CD4-positive, alpha-beta T cell (primary cell): Measurements from ENCODE around the gene LLCFC1. TPM values are rescaled to one million over a fixed set of nuclear protein-coding genes. Genes with fewer than 3 reads are reported as not detected.

Experiments used
- ATAC-seq: fragments of 200-7000 bp; cut with Tn5 transposase; one replicate; pipeline ENCODE4 v1.10.0; 2022; ENCODE audit warnings: mild to moderate bottlenecking; ENCODE audit not compliant: poor library complexity
- CTCF ChIA-PET: fragments of 350-600 bp; sonication (Branson Sonifier 250); formaldehyde crosslinking; loops from one replicate; lab custom pipeline; 2021; ENCODE audit warnings: antibody characterized with exemption, inconsistent platforms; lab: Charles Lee
- POLR2A ChIA-PET: fragments of 350-600 bp; sonication (Branson Sonifier 250); formaldehyde crosslinking; loops from one replicate; lab custom pipeline; 2021; ENCODE audit warnings: antibody characterized with exemption, inconsistent platforms; lab: Charles Lee
- DNase-seq, 14 experiments: peaks; one replicate each; pipeline ENCODE4 v3.0.0-alpha.2; 2013 to 2020; ENCODE audit warnings: mixed read lengths in 2 of 14
- H3K27ac ChIP-seq, 2 donors: one replicate each; pipeline versions ENCODE4 v1.5.1 to v1.7.0; 2013; ENCODE audit warnings: low read length in 2 of 2, low read depth in 1 of 2, mild to moderate bottlenecking in 1 of 2
- H3K27me3 ChIP-seq, 2 experiments: 1 replicate in 1 of 2; 2 replicates in 1 of 2; pipeline versions ENCODE4 v1.6.1 to v1.7.0; 2013; ENCODE audit warnings: low read length in 2 of 2, control low read depth in 1 of 2, mild to moderate bottlenecking in 1 of 2, moderate library complexity in 1 of 2; ENCODE audit not compliant: insufficient read depth in 2 of 2, control insufficient read depth in 1 of 2
- H3K36me3 ChIP-seq: one replicate; pipeline ENCODE4 v1.6.1; 2013; ENCODE audit warnings: low read length, control low read depth; ENCODE audit not compliant: insufficient read depth
- H3K4me1 ChIP-seq: one replicate; pipeline ENCODE4 v1.6.1; 2013; ENCODE audit warnings: low read length, control low read depth; ENCODE audit not compliant: insufficient read depth
- H3K4me3 ChIP-seq: one replicate; pipeline ENCODE4 v1.5.1; 2013; ENCODE audit warnings: mild to moderate bottlenecking, low read length, moderate library complexity
- H3K9me3 ChIP-seq, 2 experiments: 1 replicate in 1 of 2; 2 replicates in 1 of 2; pipeline versions ENCODE4 v1.6.1 to v1.7.0; 2013; ENCODE audit warnings: low read length in 2 of 2, mild to moderate bottlenecking in 2 of 2, control low read depth in 1 of 2, moderate library complexity in 1 of 2; ENCODE audit not compliant: control insufficient read depth in 1 of 2, insufficient read depth in 1 of 2
- H3K27ac Mint-ChIP-seq: one replicate; pipeline ENCODE4 v1.8.0; 2020; ENCODE audit warnings: mixed read lengths
- H3K27me3 Mint-ChIP-seq: one replicate; pipeline ENCODE4 v1.8.0; 2021; ENCODE audit warnings: mixed read lengths
- H3K36me3 Mint-ChIP-seq: one replicate; pipeline ENCODE4 v1.8.0; 2021; ENCODE audit warnings: low read depth, mixed read lengths
- H3K4me1 Mint-ChIP-seq: one replicate; pipeline ENCODE4 v1.8.0; 2021; ENCODE audit warnings: low read depth, mixed read lengths
- H3K4me3 Mint-ChIP-seq: one replicate; pipeline ENCODE4 v1.8.0; 2020; ENCODE audit warnings: mild to moderate bottlenecking, mixed read lengths
- H3K9me3 Mint-ChIP-seq: one replicate; pipeline ENCODE4 v1.8.0; 2020; ENCODE audit warnings: mixed read lengths
- intact Hi-C, 2 experiments: fragments of 100-400 bp; cut with DNase I in 1 of 2; cut with micrococcal nuclease in 1 of 2; formaldehyde crosslinking; loops; one replicate each; pipeline versions ENCODE4 v1.15.1 to v1.9.0; 2023 to 2025; cut with DNase I, micrococcal nuclease
- total RNA-seq, 174 experiments: library from RNA in 2 of 174; stranded (reverse) in 2 of 174; gene quantifications; one replicate each; pipeline ENCODE4 v1.2.3 and lab custom pipeline; 2021 to 2026
- TF ChIP-seq, protein P1 (sequence below): fragments of 200-600 bp; IDR thresholded peaks from one replicate; pipeline ENCODE4 v1.8.0; 2022; ENCODE audit warnings: antibody characterized with exemption, mild to moderate bottlenecking

The LLCFC1 gene
- total RNA-seq, 2 experiments from 2014 or later, result not detected

DNA sequence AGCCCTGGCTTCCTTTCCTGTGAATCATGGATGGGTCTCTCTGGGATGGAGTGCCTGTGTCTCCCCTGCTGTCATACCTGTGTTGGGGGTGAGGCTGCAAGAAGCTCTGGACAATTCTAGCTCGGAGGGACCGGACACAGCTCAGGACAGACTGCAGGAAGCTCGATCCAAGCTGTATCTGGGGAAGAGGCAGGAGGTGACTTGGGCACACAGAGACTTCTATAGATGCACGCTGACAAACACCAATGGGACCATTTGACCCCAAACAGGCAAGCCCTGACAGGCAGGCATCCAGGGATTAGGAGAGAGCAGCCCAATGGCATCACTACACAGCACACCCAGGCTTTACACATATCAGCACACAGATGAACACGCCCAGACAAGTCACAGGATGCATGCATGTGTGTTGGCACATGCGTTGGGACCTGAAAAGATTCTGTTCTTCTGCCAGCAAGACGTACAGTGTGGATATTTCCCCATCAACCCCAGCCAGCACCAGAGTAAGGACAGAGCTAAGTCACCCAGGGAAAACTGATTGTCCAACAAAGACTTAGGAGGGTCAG, 4.5 kb downstream of the LLCFC1 start:
- Histone ChIP-seq H3K4me1 (no peaks in the 10 kb centered on the region), H3K27me3 (peaks cover 0 to 3% of the 10 kb centered on the region in 2 experiments), H3K9me3 (no peaks in the 10 kb centered on the region), H3K27ac (no peak overlapping the region), H3K4me3 (no peak overlapping the region), H3K36me3 (no peaks in the 10 kb centered on the region)
- CTCF ChIA-PET, result no interaction called here
- H3K36me3 Mint-ChIP-seq, result no peaks in the 10 kb centered on the region
- TF ChIP-seq, protein P1, sequence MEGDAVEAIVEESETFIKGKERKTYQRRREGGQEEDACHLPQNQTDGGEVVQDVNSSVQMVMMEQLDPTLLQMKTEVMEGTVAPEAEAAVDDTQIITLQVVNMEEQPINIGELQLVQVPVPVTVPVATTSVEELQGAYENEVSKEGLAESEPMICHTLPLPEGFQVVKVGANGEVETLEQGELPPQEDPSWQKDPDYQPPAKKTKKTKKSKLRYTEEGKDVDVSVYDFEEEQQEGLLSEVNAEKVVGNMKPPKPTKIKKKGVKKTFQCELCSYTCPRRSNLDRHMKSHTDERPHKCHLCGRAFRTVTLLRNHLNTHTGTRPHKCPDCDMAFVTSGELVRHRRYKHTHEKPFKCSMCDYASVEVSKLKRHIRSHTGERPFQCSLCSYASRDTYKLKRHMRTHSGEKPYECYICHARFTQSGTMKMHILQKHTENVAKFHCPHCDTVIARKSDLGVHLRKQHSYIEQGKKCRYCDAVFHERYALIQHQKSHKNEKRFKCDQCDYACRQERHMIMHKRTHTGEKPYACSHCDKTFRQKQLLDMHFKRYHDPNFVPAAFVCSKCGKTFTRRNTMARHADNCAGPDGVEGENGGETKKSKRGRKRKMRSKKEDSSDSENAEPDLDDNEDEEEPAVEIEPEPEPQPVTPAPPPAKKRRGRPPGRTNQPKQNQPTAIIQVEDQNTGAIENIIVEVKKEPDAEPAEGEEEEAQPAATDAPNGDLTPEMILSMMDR, result no peak
- no peak for ATAC-seq
- H3K27me3 Mint-ChIP-seq, result peaks cover 27% of the 10 kb centered on the region
- no peaks in the 10 kb centered on the region for H3K4me1 Mint-ChIP-seq
- POLR2A ChIA-PET, result no interaction called here
- DNase-seq, result no peak
- H3K9me3 Mint-ChIP-seq, result no peaks in the 10 kb centered on the region
- no peak overlapping the region for H3K27ac Mint-ChIP-seq
- intact Hi-C loops, result no loop called here
- H3K4me3 Mint-ChIP-seq, result no peak overlapping the region

DNA sequence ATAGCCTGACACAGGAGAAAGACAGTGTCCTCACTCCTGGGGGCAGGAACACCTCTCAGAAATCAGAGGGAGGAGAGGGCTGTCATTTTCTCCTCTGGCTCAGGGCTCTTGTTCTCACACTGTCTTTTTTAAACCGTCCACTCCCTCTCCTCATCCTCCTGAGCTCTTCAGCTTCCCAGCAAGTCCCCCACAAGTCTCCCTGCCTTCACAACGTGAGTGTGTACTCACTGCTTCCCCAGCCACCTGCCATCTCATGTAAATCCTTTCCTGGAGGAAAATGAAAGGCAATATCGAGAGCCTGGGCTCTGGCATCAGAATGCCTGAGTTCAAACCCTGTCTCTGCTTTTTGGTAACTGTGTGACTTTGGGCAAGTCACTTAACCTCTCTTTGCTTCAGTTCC, 5.7 kb downstream of the LLCFC1 start:
- ChIA-PET CTCF (no interaction called here), POLR2A (no interaction called here)
- ATAC-seq (no peak), DNase-seq (no peak)
- Mint-ChIP-seq H3K36me3 (no peaks in the 10 kb centered on the region), H3K4me1 (no peaks in the 10 kb centered on the region), H3K4me3 (no peak overlapping the region), H3K27ac (no peak overlapping the region), H3K9me3 (no peaks in the 10 kb centered on the region), H3K27me3 (peaks cover 30% of the 10 kb centered on the region)
- H3K36me3 ChIP-seq, result no peaks in the 10 kb centered on the region
- no peaks in the 10 kb centered on the region for H3K4me1 ChIP-seq
- no peak overlapping the region for H3K4me3 ChIP-seq
- no peaks in the 10 kb centered on the region for H3K9me3 ChIP-seq
- TF ChIP-seq, protein P1, result no peak
- intact Hi-C loops, result no loop called here
- H3K27me3 ChIP-seq, result peaks cover 0 to 3% of the 10 kb centered on the region in 2 experiments
- H3K27ac ChIP-seq, result no peak overlapping the region

DNA sequence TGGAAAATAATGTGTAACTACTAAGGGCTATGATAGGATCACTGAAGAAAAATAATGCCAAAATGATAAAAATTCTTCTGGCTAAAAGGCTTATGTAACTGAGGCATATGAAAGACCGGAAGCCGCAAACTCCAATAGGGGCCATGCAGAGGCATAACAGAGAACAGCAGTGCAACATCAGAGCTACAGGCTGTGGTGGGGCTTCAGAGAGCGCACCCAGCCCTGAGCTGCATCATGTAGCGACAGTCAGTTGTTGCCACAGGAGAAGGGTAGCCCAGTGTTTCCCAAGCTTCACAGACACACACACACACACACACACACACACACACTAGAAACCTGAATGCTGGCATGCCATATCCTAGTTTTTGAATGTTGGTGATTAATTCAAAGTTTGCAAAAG, 9.3 kb downstream of the LLCFC1 start:
- no peak overlapping the region for H3K4me3 ChIP-seq
- H3K27ac ChIP-seq, result no peak overlapping the region
- H3K9me3 ChIP-seq, result peaks cover 0 to under 1% of the 10 kb centered on the region in 2 experiments
- H3K9me3 Mint-ChIP-seq, result no peaks in the 10 kb centered on the region
- H3K4me1 ChIP-seq, result no peaks in the 10 kb centered on the region
- peaks cover 26% of the 10 kb centered on the region for H3K27me3 Mint-ChIP-seq
- no peaks in the 10 kb centered on the region for H3K4me1 Mint-ChIP-seq
- no peak overlapping the region for H3K4me3 Mint-ChIP-seq
- ATAC-seq, result no peak
- intact Hi-C loops, result no loop called here
- no peaks in the 10 kb centered on the region for H3K36me3 Mint-ChIP-seq
- no peaks in the 10 kb centered on the region for H3K36me3 ChIP-seq
- ChIA-PET CTCF (no interaction called here), POLR2A (no interaction called here)
- DNase-seq, result no peak
- no peak overlapping the region for H3K27ac Mint-ChIP-seq
- TF ChIP-seq, protein P1, result no peak
- H3K27me3 ChIP-seq, result no peaks in the 10 kb centered on the region
